Left renal pelvis (tissue), 4 donors: ENCODE measurements around the gene OR4S2. TPM values are rescaled to one million over a fixed set of nuclear protein-coding genes. Genes with fewer than 3 reads are reported as not detected.

ENCODE experiments used
- DNase-seq, 4 donors: peaks; one replicate each; pipeline ENCODE4 v3.0.0-alpha.2; 2013; ENCODE audit warnings: low read depth in 4 of 4, low spot score in 3 of 4
- polyA plus RNA-seq, 4 donors: library from polyadenylated mRNA; unstranded; fragments of 120-200 nt; gene quantifications; one replicate each; pipeline ENCODE4 v1.2.1, GENCODE V29; 2013; ENCODE audit not compliant: insufficient read length in 4 of 4

OR4S2 gene, protein sequence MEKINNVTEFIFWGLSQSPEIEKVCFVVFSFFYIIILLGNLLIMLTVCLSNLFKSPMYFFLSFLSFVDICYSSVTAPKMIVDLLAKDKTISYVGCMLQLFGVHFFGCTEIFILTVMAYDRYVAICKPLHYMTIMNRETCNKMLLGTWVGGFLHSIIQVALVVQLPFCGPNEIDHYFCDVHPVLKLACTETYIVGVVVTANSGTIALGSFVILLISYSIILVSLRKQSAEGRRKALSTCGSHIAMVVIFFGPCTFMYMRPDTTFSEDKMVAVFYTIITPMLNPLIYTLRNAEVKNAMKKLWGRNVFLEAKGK
- not detected for polyA plus RNA-seq

DNA sequence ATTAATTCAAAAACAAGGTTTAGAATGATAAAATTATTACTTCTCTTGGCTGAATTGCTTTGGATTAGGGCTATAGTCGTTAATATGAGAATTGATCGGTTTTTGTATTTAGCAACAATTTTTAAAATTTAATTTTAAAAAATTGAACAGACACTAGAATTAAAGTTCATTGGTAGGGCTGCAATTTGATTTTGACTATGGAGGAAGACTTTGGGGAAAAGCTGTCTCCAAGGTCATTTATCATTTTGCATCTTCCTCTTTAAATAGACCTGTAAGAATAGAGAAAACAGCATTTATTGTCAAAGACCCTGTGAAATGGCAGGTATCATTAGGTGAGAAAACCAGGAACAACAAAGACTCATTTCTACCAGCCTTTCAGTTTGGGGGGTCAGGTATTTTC lies at the start of gene OR4S2:
Gene OR4S2 (plus strand): TSS at position 301 of the 400 bp plus-strand sequence. CDS start 2,577 bp downstream, outside the sequence.
- no peak for DNase-seq

DNA sequence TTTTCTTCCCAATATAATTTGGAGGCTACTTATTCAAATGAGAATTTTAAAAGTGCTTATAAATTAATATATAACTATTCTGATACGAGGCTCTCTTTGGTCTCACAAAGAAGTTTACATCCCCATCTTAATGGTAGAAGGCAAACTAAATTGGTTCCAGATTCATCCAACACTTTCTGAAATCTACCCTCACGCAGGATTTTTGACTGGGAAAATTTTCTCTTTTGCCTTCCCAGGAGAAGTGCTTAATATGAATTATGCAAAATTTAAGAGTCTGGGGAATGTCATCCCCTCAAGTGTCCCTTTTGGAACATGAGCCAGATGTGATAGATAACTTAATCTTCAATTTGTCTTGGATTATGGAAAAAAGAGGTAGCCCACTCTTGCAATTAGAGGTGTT lies 40.6 kb upstream of the OR4S2 start, which contains the start of gene OR4C11:
Gene OR4C11 (minus strand): TSS at position 101 of the 400 bp plus-strand sequence. CDS start 3,272 bp downstream, outside the sequence.
- DNase-seq: no peak

DNA sequence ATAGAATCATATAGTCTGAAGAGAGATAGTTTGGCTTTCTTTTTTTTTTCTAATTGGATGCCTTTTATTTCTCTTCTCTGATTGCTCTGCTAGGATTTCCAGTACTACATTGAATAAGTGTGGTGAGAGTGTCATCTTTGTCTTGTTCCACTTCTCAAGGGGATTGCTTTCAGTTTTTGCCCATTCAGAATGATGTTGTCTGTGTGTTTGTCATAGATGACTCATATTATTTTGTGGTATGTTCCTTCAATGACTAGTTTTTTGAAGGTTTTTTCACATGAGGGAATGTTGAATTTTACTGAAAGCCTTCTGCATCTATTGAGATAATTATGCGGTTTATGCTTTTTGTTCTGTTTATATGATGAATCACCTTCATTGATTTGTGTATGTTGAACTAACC lies 23.6 kb upstream of the OR4S2 start:
- no peak for DNase-seq

DNA sequence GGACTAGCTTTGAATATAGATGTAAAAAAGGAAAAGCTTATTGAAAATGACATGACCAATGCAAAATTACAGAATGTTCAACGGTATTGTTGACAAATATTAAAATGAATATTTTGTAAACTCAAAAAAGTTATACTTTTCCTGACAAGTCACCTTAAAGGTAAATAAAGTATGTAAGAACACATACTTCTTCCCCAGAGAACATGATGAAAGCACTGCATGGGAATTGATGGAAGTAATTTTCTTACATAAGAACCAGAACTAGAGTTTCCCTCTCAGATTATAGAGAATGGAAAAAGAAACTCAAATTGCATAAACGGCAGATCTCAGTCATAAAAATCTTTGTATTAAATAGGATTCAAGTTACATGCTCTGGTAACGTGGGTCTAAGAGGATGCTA lies 13.3 kb upstream of the OR4S2 start, which contains the start of gene OR4P4:
Gene OR4P4 (plus strand): TSS at position 301 of the 400 bp plus-strand sequence.
- no peak for DNase-seq

DNA sequence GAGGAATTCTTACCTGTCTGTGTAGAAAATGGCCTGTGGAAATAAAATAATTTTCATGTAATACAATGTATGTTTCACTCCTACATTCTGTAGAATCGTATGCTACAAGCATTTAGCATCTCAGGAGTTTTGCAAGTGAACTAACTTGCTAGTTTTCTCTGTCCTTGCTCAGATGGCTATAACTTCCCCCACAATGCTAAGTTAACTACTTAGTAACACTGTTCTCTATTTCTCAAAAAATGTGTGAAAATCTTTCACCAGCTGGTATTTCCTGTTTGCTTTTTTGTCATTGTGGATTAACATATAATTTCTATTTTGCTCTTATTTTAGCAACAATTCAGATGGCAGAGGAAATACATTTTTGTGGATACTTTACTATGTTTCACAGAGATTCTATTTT lies 4.4 kb downstream of the OR4S2 start:
- DNase-seq: no peak

DNA sequence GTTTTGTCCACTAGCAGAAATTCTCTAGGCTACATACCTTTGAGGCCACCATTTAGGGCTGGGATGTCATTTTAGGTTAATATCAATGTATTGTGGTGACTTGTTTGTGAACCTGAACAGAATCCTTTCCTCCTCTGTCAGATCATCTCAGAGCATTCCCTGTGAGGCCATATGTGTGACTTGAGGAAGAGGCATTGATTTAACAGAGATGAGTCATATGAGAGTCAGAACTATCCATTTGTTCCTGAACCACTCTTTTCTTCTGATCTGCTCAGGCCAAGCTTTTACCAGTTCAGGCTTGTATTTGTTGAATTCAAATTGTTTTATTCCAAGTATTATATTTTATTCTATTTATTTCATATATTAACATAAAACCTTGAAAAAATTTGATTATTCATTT lies 7.0 kb downstream of the OR4S2 start:
- no peak for DNase-seq

DNA sequence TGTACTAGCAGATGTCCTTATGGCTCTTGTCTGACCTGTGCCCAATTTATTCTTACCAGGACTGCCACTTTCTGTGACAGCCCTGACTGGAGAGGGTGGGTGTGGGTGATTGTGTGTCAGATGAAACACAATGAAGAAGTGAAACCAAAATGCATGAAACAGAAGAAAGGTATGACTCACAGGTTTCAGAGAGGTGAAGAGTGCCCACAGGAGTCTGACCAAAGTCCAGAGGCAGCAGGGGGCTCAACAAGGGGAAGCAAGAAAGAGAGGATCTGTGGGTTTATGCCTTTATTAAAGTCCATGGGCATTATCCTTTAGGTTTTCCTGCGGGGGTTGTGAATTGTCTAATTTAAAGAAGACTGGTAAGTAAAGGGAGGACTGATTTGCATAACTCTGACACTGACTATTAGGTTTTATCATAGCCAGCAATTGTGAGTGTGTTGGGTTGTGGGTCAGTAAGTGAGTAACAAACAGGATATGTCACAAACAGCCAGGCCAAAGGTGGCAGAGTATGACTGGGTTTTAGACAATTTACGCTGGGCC lies 10.0 kb downstream of the OR4S2 start:
- DNase-seq: no peak

DNA sequence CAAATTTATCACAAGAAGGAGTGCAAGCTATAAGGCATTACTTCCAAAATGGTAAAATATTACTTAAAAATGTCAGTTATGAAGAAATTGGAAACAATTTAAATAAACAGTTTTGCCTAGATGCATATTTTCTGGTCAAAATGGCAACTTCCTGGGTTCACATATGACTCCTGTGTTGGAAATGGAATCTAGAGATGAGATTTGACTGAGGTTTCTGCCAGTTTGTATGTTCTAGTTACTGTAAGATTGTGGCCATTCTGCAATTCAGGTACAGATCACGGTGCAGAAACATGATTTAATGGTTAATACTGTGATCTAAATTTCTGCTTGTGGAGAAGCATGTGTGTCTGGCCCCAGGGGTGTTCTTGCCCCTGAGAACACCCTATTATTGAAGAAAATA lies 10.5 kb downstream of the OR4S2 start:
- no peak for DNase-seq

DNA sequence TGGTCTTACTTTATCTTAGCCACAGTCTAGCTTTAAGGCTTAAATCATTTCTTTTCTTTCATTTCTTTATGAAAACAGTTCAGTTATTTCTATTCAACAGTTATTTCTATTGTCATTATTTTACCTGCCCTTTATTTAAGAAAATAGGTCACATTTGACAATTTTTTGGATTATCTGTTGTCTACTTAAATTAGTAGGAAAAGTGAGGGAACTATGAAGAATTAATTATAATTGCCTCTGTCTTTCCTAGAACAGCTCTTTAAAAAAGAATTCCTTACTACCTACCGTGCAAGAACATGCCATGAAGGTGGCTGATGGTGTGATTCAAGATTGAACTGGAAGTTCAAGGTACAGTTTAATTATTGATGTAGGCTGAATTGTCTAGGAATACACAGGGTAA lies 13.8 kb downstream of the OR4S2 start, which contains the start of gene OR4C6:
Gene OR4C6 (plus strand): TSS at position 301 of the 400 bp plus-strand sequence. CDS start 2,966 bp downstream, outside the sequence.
- DNase-seq: no peak

DNA sequence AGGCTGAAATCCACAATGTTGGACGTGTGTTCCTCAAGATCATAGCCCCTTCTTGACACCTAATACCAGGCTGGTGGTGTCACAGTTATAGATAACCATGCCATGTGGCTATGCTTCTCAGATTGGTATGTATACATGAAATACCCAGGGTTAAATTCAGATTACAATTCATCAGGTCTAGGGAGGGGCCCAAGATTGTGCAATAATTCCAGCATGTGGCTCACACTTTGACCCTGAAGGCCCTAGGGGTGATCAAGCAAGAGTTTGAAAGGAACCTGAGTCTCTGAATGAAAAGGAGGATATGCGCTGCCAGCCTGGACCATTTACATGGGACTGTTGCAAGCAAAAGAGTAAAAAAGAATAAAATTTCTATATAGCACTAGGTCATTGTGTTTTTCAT lies 21.2 kb downstream of the OR4S2 start:
- DNase-seq: no peak

DNA sequence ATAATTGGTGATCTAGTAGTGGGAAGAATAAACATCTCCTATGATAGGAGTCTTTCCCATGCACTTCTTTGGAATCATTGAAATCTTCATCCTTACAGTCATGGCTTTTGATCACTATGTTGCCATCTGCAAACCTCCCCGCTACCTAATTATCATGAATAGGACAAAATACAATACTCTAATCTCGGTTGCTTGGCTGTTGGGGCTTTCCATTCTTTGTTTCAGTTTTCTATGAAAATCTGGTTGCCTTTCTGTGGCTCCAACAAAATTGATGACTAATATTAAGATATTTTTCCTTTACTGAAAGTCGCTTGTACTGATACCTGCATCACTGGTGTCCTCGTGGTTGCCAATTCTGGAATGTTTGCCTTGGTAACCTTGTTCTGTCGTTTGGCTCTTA lies 25.7 kb downstream of the OR4S2 start:
- DNase-seq: no peak

DNA sequence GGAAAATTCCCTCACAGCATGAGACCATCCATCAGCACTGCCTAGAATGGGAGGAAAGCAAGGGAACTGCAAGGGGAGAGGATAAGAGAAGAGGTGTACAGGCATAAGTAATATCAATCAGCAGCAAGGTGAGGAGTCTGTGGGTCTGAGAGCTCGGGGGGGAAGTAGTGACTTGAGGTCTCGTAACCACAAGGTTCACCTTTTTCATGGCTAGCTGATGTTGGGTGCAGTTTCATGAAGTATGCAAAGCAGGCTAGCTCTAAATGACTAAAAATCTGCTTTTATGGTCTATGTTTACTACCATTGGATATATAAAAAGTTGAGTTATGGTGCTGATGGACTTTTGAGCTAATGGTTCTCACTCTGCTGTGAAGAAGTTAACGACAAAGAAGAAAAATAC lies 49.7 kb downstream of the OR4S2 start:
- DNase-seq: no peak

DNA sequence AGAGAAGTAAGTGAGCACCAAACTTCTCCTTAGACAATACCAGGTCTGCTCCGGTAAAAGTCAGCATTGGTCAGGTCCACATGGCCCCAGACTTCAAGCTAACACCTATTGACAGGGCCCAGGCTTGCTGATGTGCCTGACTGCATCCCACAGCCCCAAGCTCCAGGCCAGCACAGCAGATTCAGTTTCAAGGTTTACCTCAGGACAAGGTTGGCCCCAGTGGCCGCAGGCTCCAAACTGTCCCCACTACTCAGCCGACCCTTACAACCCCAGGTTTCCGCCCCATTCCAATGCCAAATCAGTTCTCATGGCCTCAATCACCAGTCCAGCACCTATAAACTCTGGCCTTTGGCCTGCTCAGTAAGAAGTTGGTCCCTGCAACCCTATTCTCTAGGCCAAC lies 53.3 kb downstream of the OR4S2 start:
- no peak for DNase-seq

Other genes starting within 250 kb of the OR4S2 start
- not detected for gene OR4C15, start 93.9 kb upstream of the OR4S2 start, polyA plus RNA-seq
- not detected for gene OR4C16, start 76.2 kb upstream of the OR4S2 start, polyA plus RNA-seq
- not detected for gene OR4C11, start 40.7 kb upstream of the OR4S2 start, polyA plus RNA-seq
- under 1 TPM in 3 of 4 donors, not detected in 1; 0.08 to 0.17 (median 0.08) TPM for gene OR4P4, start 13.2 kb upstream of the OR4S2 start, polyA plus RNA-seq
- gene OR4C6, start 13.9 kb downstream of the OR4S2 start, polyA plus RNA-seq: not detected
- not detected for gene OR5D13, start 125.1 kb downstream of the OR4S2 start, polyA plus RNA-seq
- gene OR5D14, start 147.2 kb downstream of the OR4S2 start, polyA plus RNA-seq: not detected
- not detected for gene OR5L1, start 163.0 kb downstream of the OR4S2 start, polyA plus RNA-seq
- gene OR5D18, start 171.3 kb downstream of the OR4S2 start, polyA plus RNA-seq: not detected
- not detected for gene OR5L2, start 178.9 kb downstream of the OR4S2 start, polyA plus RNA-seq
- not detected for gene OR5D16, start 190.4 kb downstream of the OR4S2 start, polyA plus RNA-seq
- gene TRIM51, start 235.0 kb downstream of the OR4S2 start, polyA plus RNA-seq: not detected